ENCODE results near the gene NKTR. TPM values are rescaled to one million over a fixed set of nuclear protein-coding genes. Genes with fewer than 3 reads are reported as not detected.

NKTR gene
- total RNA-seq, 1 donor from 2014 or later = 92.1 TPM

- intact Hi-C loops (cut with DNase I) = no loop called here
- Histone ChIP-seq H3K4me1 (no peaks in the 10 kb centered on the region), H3K27me3 (peaks cover 6% of the 10 kb centered on the region), H3K4me3 (no peak overlapping the region), H3K36me3 (no peaks in the 10 kb centered on the region), H3K9me3 (no peaks in the 10 kb centered on the region), H3K27ac (no peak overlapping the region)
- DNase-seq (peak; percentile 45), ATAC-seq (no peak)
- no peak for TF ChIP-seq CTCF (IDR thresholded peaks at IDR 0.05)
Measured at GRCh38 chr3:42690191-42690590, 89.7 kb downstream of the NKTR start.

GRCh38 chr3:42690766-42691680 is 90.5 kb downstream of the NKTR start:
- H3K27me3 ChIP-seq = no peaks in the 10 kb centered on the region
- TF ChIP-seq CTCF (IDR thresholded peaks at IDR 0.05) = no peak
- DNase-seq = peak; percentile 34

GRCh38 chr3:42691816-42692666 is 91.6 kb downstream of the NKTR start:
- Histone ChIP-seq H3K36me3 (no peaks in the 10 kb centered on the region), H3K4me1 (no peaks in the 10 kb centered on the region), H3K4me3 (no peak overlapping the region), H3K27me3 (no peaks in the 10 kb centered on the region), H3K27ac (no peak overlapping the region), H3K9me3 (no peaks in the 10 kb centered on the region)
- peak; percentile 46 for DNase-seq
- ATAC-seq = no peak
- no peak for TF ChIP-seq CTCF (IDR thresholded peaks at IDR 0.05)
- intact Hi-C loops (cut with DNase I) = no loop called here

More at GRCh38 chr3:42690766-42691680, 90.5 kb downstream of the NKTR start:
- Histone ChIP-seq H3K9me3 (no peaks in the 10 kb centered on the region), H3K4me1 (no peaks in the 10 kb centered on the region), H3K27ac (no peak overlapping the region), H3K4me3 (no peak overlapping the region), H3K36me3 (no peaks in the 10 kb centered on the region)
- ATAC-seq = no peak
- intact Hi-C loops (cut with DNase I) = no loop called here

- H3K9me3 ChIP-seq = no peaks in the 10 kb centered on the region
- peak; percentile 43 for DNase-seq
- no peak overlapping the region for H3K4me3 ChIP-seq
- intact Hi-C loops (cut with DNase I) = no loop called here
- TF ChIP-seq CTCF (IDR thresholded peaks at IDR 0.05) = no peak
- no peak overlapping the region for H3K27ac ChIP-seq
- no peak for ATAC-seq
- no peaks in the 10 kb centered on the region for H3K27me3 ChIP-seq
- no peaks in the 10 kb centered on the region for H3K4me1 ChIP-seq
- no peaks in the 10 kb centered on the region for H3K36me3 ChIP-seq
Measured at GRCh38 chr3:42692667-42693529, 92.4 kb downstream of the NKTR start.

GRCh38 chr3:42693530-42693930 is 93.0 kb downstream of the NKTR start:
- intact Hi-C loops (cut with DNase I) = no loop called here
- Histone ChIP-seq H3K4me1 (no peaks in the 10 kb centered on the region), H3K27me3 (no peaks in the 10 kb centered on the region), H3K36me3 (no peaks in the 10 kb centered on the region), H3K9me3 (no peaks in the 10 kb centered on the region), H3K27ac (no peak overlapping the region), H3K4me3 (no peak overlapping the region)
- DNase-seq (peak; percentile 35), ATAC-seq (no peak)
- TF ChIP-seq CTCF (IDR thresholded peaks at IDR 0.05) = no peak
